ENCODE data around the gene SEMA7A. TPM values are rescaled to one million over a fixed set of nuclear protein-coding genes. Genes with fewer than 3 reads are reported as not detected.

The SEMA7A gene
- polyA plus RNA-seq, 1 of the 3 experiments (the other 2 are of a cell fraction): 1.3 TPM

GRCh38 chr15:74417670-74418069, 16.1 kb downstream of the SEMA7A start:
- no peaks in the 10 kb centered on the region for H3K36me3 ChIP-seq (replicated peaks in 1 of 2; ENCODE audit: control insufficient read depth in 1 of 2, insufficient read depth in 2 of 2, low read length in 1 of 2)
- CTCF ChIA-PET: interaction anchor here (1.0 to 2.0 kb wide), 3 partner anchors 21 to 43 kb away, joined by 3 to 6 read pairs (median 5); no protein-coding TSS in a partner anchor

More at GRCh38 chr15:74417670-74418069, 16.1 kb downstream of the SEMA7A start:
- H3K4me1 ChIP-seq (ENCODE audit: control insufficient read depth in 1 of 2, insufficient read depth in 2 of 2, low read depth in 1 of 2, low read length in 1 of 2): peaks cover 10 to 29% of the 10 kb centered on the region in 2 experiments; a peak in 2 of 4 replicates
- DNase-seq: no peak
- H3K9ac ChIP-seq: no peak overlapping the region
- TF ChIP-seq EZH2phosphoT487 (IDR thresholded peaks at IDR 0.05; ENCODE audit: borderline replicate concordance, low read depth): no peak
- TF ChIP-seq, protein P1, sequence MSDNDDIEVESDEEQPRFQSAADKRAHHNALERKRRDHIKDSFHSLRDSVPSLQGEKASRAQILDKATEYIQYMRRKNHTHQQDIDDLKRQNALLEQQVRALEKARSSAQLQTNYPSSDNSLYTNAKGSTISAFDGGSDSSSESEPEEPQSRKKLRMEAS (IDR thresholded peaks at IDR 0.05; ENCODE audit: low read depth): no peak
- TF ChIP-seq CTCF (IDR thresholded peaks at IDR 0.05): no peak
- no peak for TF ChIP-seq EP300 (IDR thresholded peaks at IDR 0.05; ENCODE audit: borderline replicate concordance in 1 of 2, low read depth in 1 of 2, low read length in 1 of 2)
- TF ChIP-seq TCF12 (IDR thresholded peaks at IDR 0.05): no peak
- TF ChIP-seq, protein P2, sequence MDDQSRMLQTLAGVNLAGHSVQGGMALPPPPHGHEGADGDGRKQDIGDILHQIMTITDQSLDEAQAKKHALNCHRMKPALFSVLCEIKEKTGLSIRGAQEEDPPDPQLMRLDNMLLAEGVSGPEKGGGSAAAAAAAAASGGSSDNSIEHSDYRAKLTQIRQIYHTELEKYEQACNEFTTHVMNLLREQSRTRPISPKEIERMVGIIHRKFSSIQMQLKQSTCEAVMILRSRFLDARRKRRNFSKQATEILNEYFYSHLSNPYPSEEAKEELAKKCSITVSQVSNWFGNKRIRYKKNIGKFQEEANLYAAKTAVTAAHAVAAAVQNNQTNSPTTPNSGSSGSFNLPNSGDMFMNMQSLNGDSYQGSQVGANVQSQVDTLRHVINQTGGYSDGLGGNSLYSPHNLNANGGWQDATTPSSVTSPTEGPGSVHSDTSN (IDR thresholded peaks at IDR 0.05): no peak
- TF ChIP-seq YY1 (IDR thresholded peaks at IDR 0.05; ENCODE audit: low read depth): no peak
- TF ChIP-seq SIN3A (IDR thresholded peaks at IDR 0.05; ENCODE audit: borderline replicate concordance, low read depth, low read length): no peak
- no peak for TF ChIP-seq REST (IDR thresholded peaks at IDR 0.05; ENCODE audit: low read depth, low read length)
- TF ChIP-seq MEF2A (IDR thresholded peaks at IDR 0.05; ENCODE audit: borderline replicate concordance, low read depth): no peak
- TF ChIP-seq GATA2 (CRISPR knock-in tag; IDR thresholded peaks at IDR 0.05): no peak
- no peak overlapping the region for H2AFZ ChIP-seq (ENCODE audit: low read depth)
- H3K27ac ChIP-seq (ENCODE audit: low read depth in 2 of 2, low read length in 1 of 2): no peak overlapping the region
- 94% methylated on average over 3 of the region's 9 CpGs for WGBS (ENCODE audit: low lambda C conversion rate)
- POLR2A ChIA-PET: no interaction called here
- H3K4me3 ChIP-seq (ENCODE audit: low read depth in 2 of 2, low read length in 1 of 2): no peak overlapping the region
- H4K20me1 ChIP-seq (ENCODE audit: insufficient read depth): no peaks in the 10 kb centered on the region
- no peaks in the 10 kb centered on the region for H3K9me2 ChIP-seq
- H3K27me3 ChIP-seq (ENCODE audit: insufficient read depth): no peaks in the 10 kb centered on the region
- no peaks in the 10 kb centered on the region for H3K79me2 ChIP-seq (ENCODE audit: insufficient read depth)
- no peak overlapping the region for H3K4me2 ChIP-seq
- no peaks in the 10 kb centered on the region for H3F3A ChIP-seq (replicated peaks; ENCODE audit: insufficient read depth)
- H3K9me3 ChIP-seq: no peaks in the 10 kb centered on the region
